Loucy (cell line): ENCODE data around the gene CC2D1A.

ENCODE experiments used
- H2AFZ ChIP-seq: fragments of 200-600 bp; sonication (generic); 2 replicates; pipeline ENCODE4 v1.6.0; 2016; ENCODE audit warnings: antibody characterized with exemption, mild to moderate bottlenecking, low read length, moderate library complexity
- H3F3A ChIP-seq: fragments of 200-600 bp; 2 replicates; pipeline ENCODE4 v1.6.0; 2016; ENCODE audit warnings: antibody characterized with exemption, low read depth, mild to moderate bottlenecking
- H3K27me3 ChIP-seq: fragments of 200-600 bp; sonication (generic); 2 replicates; pipeline ENCODE4 v1.6.1; 2014; ENCODE audit warnings: low read length, mild to moderate bottlenecking; ENCODE audit not compliant: insufficient read depth, poor library complexity, severe bottlenecking
- H3K36me3 ChIP-seq: fragments of 200-600 bp; sonication (generic); 2 replicates; pipeline ENCODE4 v1.6.1; 2016; ENCODE audit warnings: low read length; ENCODE audit not compliant: insufficient read depth
- H3K4me1 ChIP-seq: fragments of 200-600 bp; sonication (generic); 2 replicates; pipeline ENCODE4 v1.5.1; 2014; ENCODE audit warnings: low read length, mild to moderate bottlenecking; ENCODE audit not compliant: insufficient read depth, poor library complexity, severe bottlenecking
- H3K4me2 ChIP-seq: fragments of 200-600 bp; sonication (generic); 2 replicates; pipeline ENCODE4 v1.6.0; 2014; ENCODE audit warnings: antibody characterized with exemption, low read length, low read depth, mild to moderate bottlenecking; ENCODE audit not compliant: poor library complexity, severe bottlenecking
- H3K4me3 ChIP-seq: fragments of 200-600 bp; sonication (generic); 2 replicates; pipeline ENCODE4 v1.5.1; 2014; ENCODE audit warnings: low read length, mild to moderate bottlenecking, mixed read lengths; ENCODE audit not compliant: poor library complexity, severe bottlenecking
- H3K79me2 ChIP-seq: fragments of 200-600 bp; sonication (generic); 2 replicates; pipeline ENCODE4 v1.6.1; 2014; ENCODE audit warnings: low read length; ENCODE audit not compliant: insufficient read depth
- H3K9ac ChIP-seq: fragments of 200-600 bp; sonication (generic); 2 replicates; pipeline ENCODE4 v1.6.0; 2014; ENCODE audit warnings: mild to moderate bottlenecking, low read depth, low read length, moderate library complexity; ENCODE audit not compliant: poor library complexity, severe bottlenecking
- H3K9me2 ChIP-seq: fragments of 200-600 bp; sonication (generic); replicated peaks from 2 replicates; pipeline ENCODE4 v1.6.1; 2016; ENCODE audit warnings: low read depth, low read length, mixed read lengths
- H3K9me3 ChIP-seq: fragments of 200-600 bp; sonication (generic); 2 replicates; pipeline ENCODE4 v1.6.1; 2014; ENCODE audit warnings: mild to moderate bottlenecking, antibody characterized with exemption, low read length, low read depth; ENCODE audit not compliant: insufficient read depth
- H4K20me1 ChIP-seq: fragments of 200-600 bp; sonication (generic); 2 replicates; pipeline ENCODE4 v1.6.0; 2014; ENCODE audit warnings: antibody characterized with exemption, low read length, mild to moderate bottlenecking; ENCODE audit not compliant: insufficient read depth, poor library complexity, severe bottlenecking
- EZH2phosphoT487 ChIP-seq: fragments of 200-600 bp; IDR thresholded peaks from 2 replicates; pipeline ENCODE4 v1.6.1; 2018; ENCODE audit warnings: antibody characterized with exemption, mild to moderate bottlenecking, moderate library complexity, borderline replicate concordance
- TF ChIP-seq, protein P1 (sequence below): fragments of 200-600 bp; sonication (generic); conservative IDR thresholded peaks from 2 replicates; pipeline ENCODE4 v1.5.1; 2014; ENCODE audit warnings: mild to moderate bottlenecking, antibody characterized with exemption, low read length

Gene CC2D1A

GRCh38 chr19:13942023-13942684, 36.2 kb downstream of the CC2D1A start:
- no peaks in the 10 kb centered on the region for H3K27me3 ChIP-seq
- 0 out of 2 replicates have a peak overlapping the region, but pooled peaks have one; percentile 12 for H2AFZ ChIP-seq
- no peak overlapping the region for H3K4me2 ChIP-seq
- H4K20me1 ChIP-seq = no peaks in the 10 kb centered on the region
- no peaks in the 10 kb centered on the region for H3K36me3 ChIP-seq
- H3F3A ChIP-seq = no peaks in the 10 kb centered on the region
- TF ChIP-seq EZH2phosphoT487 = no peak
- TF ChIP-seq, protein P1, sequence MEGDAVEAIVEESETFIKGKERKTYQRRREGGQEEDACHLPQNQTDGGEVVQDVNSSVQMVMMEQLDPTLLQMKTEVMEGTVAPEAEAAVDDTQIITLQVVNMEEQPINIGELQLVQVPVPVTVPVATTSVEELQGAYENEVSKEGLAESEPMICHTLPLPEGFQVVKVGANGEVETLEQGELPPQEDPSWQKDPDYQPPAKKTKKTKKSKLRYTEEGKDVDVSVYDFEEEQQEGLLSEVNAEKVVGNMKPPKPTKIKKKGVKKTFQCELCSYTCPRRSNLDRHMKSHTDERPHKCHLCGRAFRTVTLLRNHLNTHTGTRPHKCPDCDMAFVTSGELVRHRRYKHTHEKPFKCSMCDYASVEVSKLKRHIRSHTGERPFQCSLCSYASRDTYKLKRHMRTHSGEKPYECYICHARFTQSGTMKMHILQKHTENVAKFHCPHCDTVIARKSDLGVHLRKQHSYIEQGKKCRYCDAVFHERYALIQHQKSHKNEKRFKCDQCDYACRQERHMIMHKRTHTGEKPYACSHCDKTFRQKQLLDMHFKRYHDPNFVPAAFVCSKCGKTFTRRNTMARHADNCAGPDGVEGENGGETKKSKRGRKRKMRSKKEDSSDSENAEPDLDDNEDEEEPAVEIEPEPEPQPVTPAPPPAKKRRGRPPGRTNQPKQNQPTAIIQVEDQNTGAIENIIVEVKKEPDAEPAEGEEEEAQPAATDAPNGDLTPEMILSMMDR = no peak
- H3K79me2 ChIP-seq = no peaks in the 10 kb centered on the region
- no peaks in the 10 kb centered on the region for H3K9me3 ChIP-seq
- H3K4me1 ChIP-seq = no peaks in the 10 kb centered on the region
- no peak overlapping the region for H3K4me3 ChIP-seq
- no peaks in the 10 kb centered on the region for H3K9me2 ChIP-seq
- H3K9ac ChIP-seq = no peak overlapping the region

- H3K9me3 ChIP-seq = no peaks in the 10 kb centered on the region
- no peak overlapping the region for H3K4me3 ChIP-seq
- H3K4me2 ChIP-seq = no peak overlapping the region
- H3K27me3 ChIP-seq = no peaks in the 10 kb centered on the region
- H3K4me1 ChIP-seq = no peaks in the 10 kb centered on the region
- no peak overlapping the region for H3K9ac ChIP-seq
- H2AFZ ChIP-seq = no peak overlapping the region
- no peaks in the 10 kb centered on the region for H3F3A ChIP-seq
- no peaks in the 10 kb centered on the region for H3K9me2 ChIP-seq
- H3K79me2 ChIP-seq = no peaks in the 10 kb centered on the region
- no peak for TF ChIP-seq EZH2phosphoT487
- TF ChIP-seq, protein P1 = no peak
- H4K20me1 ChIP-seq = no peaks in the 10 kb centered on the region
- no peaks in the 10 kb centered on the region for H3K36me3 ChIP-seq
These were observed 40.4 kb downstream of the CC2D1A start for GRCh38 chr19:13946414-13946813.

GRCh38 chr19:13951043-13951442, 45.0 kb downstream of the CC2D1A start:
- no peaks in the 10 kb centered on the region for H3K9me3 ChIP-seq
- TF ChIP-seq, protein P1 = no peak
- no peak for TF ChIP-seq EZH2phosphoT487
- H3K4me3 ChIP-seq = no peak overlapping the region
- no peaks in the 10 kb centered on the region for H3K9me2 ChIP-seq
- no peaks in the 10 kb centered on the region for H3K27me3 ChIP-seq
- peaks cover 10% of the 10 kb centered on the region; the same call in 1 of the 2 replicates for H3K36me3 ChIP-seq
- H4K20me1 ChIP-seq = peaks cover 16% of the 10 kb centered on the region
- H3K79me2 ChIP-seq = peaks cover 37% of the 10 kb centered on the region
- peaks cover 10% of the 10 kb centered on the region for H3K4me1 ChIP-seq
- H3F3A ChIP-seq = no peaks in the 10 kb centered on the region
- H2AFZ ChIP-seq = no peak overlapping the region
- H3K4me2 ChIP-seq = no peak overlapping the region
- no peak overlapping the region for H3K9ac ChIP-seq
